SK-N-MC (cell line): ENCODE results near the gene IMMP2L.

ENCODE experiments used
- EZH2 ChIP-seq: fragments of 200-600 bp; sonication (generic); IDR thresholded peaks from one replicate; pipeline ENCODE4 v1.6.1; 2017; ENCODE audit warnings: antibody characterized with exemption
- FOXP2 ChIP-seq: optimal IDR thresholded peaks from 2 replicates; pipeline ENCODE3; 2011; ENCODE audit warnings: mild to moderate bottlenecking, moderate library complexity; ENCODE audit not compliant: insufficient read depth; ENCODE audit errors: extremely low read length, control extremely low read depth
- POLR2AphosphoS5 ChIP-seq: IDR thresholded peaks from 2 replicates; pipeline ENCODE4 v1.6.1; 2012; ENCODE audit warnings: mild to moderate bottlenecking, low read depth, low read length, borderline replicate concordance

- TF ChIP-seq POLR2AphosphoS5: no peak
- TF ChIP-seq EZH2: no peak
- TF ChIP-seq FOXP2: no peak
Observed at GRCh38 chr7:110772615-110773014, 789.7 kb downstream of the IMMP2L start.
